A673 (cell line): ENCODE results near the gene MRPL28. TPM values are rescaled to one million over a fixed set of nuclear protein-coding genes. Genes with fewer than 3 reads are reported as not detected.
"Not testable (repeated sequence)": the region's sequence is repeated elsewhere in the genome, so short reads cannot be mapped to it uniquely, and the experiment has no call there.

Source experiments
- BruUV-seq: library from RNA; stranded (reverse); fragments of 400-500 nt; replicated peaks from 2 replicates; lab custom pipeline; 2021; lab: Mats Ljungman, UMichigan
- CTCF ChIA-PET: fragments of 300-600 bp; sonication (Branson Sonifier 250); formaldehyde crosslinking; loops from one replicate; lab custom pipeline; 2022; ENCODE audit warnings: antibody characterized with exemption; lab: Charles Lee
- POLR2A ChIA-PET: fragments of 300-600 bp; sonication (Branson Sonifier 250); formaldehyde crosslinking; loops from one replicate; lab custom pipeline; 2022; ENCODE audit warnings: antibody characterized with exemption; ENCODE audit not compliant: low non-redundant PET; lab: Charles Lee
- DNase-seq: peaks from one replicate; pipeline ENCODE4 v3.0.0-alpha.2; 2015; ENCODE audit warnings: low spot score
- H3K27ac ChIP-seq: fragments of 200-600 bp; sonication (generic); 2 replicates; pipeline ENCODE4 v1.5.1; 2016; ENCODE audit warnings: mixed run types, low read depth, mild to moderate bottlenecking, mixed read lengths, antibody characterized with exemption, low read length; ENCODE audit not compliant: poor library complexity, severe bottlenecking
- H3K27me3 ChIP-seq: fragments of 200-600 bp; sonication (generic); replicated peaks from 2 replicates; pipeline ENCODE4 v1.6.1; 2017; ENCODE audit warnings: mixed run types, low read depth, mild to moderate bottlenecking, mixed read lengths, antibody characterized with exemption, low read length; ENCODE audit not compliant: insufficient read depth, poor library complexity
- H3K36me3 ChIP-seq: fragments of 200-600 bp; sonication (generic); 2 replicates; pipeline ENCODE4 v1.6.1; 2016; ENCODE audit warnings: mixed run types, mild to moderate bottlenecking, mixed read lengths, antibody characterized with exemption, low read length; ENCODE audit not compliant: insufficient read depth, poor library complexity, severe bottlenecking
- H3K4me1 ChIP-seq: fragments of 200-600 bp; sonication (generic); 2 replicates; pipeline ENCODE4 v1.6.1; 2017; ENCODE audit warnings: mixed run types, mild to moderate bottlenecking, mixed read lengths, antibody characterized with exemption, low read length; ENCODE audit not compliant: insufficient read depth, poor library complexity, severe bottlenecking
- H3K4me3 ChIP-seq: fragments of 200-600 bp; sonication (generic); 2 replicates; pipeline ENCODE4 v1.5.1; 2016; ENCODE audit warnings: low read depth, mixed run types, mild to moderate bottlenecking, mixed read lengths, low read length; ENCODE audit not compliant: poor library complexity, severe bottlenecking
- H3K9me3 ChIP-seq: fragments of 200-600 bp; sonication (generic); 2 replicates; pipeline ENCODE4 v1.6.1; 2016; ENCODE audit warnings: mixed run types, low read depth, mild to moderate bottlenecking, mixed read lengths, antibody characterized with exemption, low read length; ENCODE audit not compliant: poor library complexity, severe bottlenecking
- EZH2 ChIP-seq: fragments of 200-600 bp; sonication (generic); IDR thresholded peaks from 2 replicates; pipeline ENCODE4 v1.6.1; 2017; ENCODE audit warnings: borderline replicate concordance, low read depth, mild to moderate bottlenecking, mixed read lengths, antibody characterized with exemption, low read length; ENCODE audit not compliant: poor library complexity, severe bottlenecking
- intact Hi-C: fragments of 100-400 bp; cut with micrococcal nuclease; formaldehyde crosslinking; loops from one replicate; pipeline ENCODE4 v1.10.0; 2022; ENCODE audit not compliant: unreplicated experiment
- total RNA-seq: library from RNA; stranded (reverse); gene quantifications from 2 replicates; pipeline ENCODE4 v1.2.3, GENCODE V29; 2021
- TF ChIP-seq, protein P1 (sequence below): fragments of 300-800, 200-600 bp; sonication (generic); conservative IDR thresholded peaks from 2 replicates; pipeline ENCODE4 v1.5.1; 2017; ENCODE audit warnings: low read depth, mild to moderate bottlenecking, antibody characterized with exemption, low read length, moderate library complexity, mixed read lengths

The MRPL28 gene
- total RNA-seq, 1 experiment from 2014 or later, result 150 TPM

DNA sequence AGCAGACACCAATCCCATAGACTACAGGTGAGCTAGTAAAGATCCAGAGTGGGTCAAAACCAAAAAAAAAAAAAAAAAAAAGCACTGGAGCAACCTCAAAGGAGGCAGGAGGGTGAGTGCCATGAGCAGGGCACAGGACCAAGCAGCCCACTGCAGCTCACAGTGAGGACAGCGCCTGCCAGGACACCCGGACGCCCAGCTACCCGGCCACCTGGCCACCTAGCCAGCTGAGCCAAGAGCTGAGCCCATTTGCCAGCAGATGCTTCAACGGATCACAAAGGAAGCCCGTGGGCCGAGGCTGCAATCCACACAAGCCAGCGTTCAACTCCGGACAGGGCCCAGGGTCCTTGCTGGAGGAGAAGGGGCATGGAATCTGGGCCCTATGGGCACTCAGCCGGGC, 32.9 kb downstream of the MRPL28 start:
- Histone ChIP-seq H3K27ac (no peak overlapping the region), H3K36me3 (no peaks in the 10 kb centered on the region), H3K27me3 (no peaks in the 10 kb centered on the region), H3K4me3 (no peak overlapping the region), H3K4me1 (no peaks in the 10 kb centered on the region), H3K9me3 (no peaks in the 10 kb centered on the region)
- DNase-seq, result no peak
- POLR2A ChIA-PET, result no interaction called here
- no TSS peak for BruUV-seq
- CTCF ChIA-PET, result no interaction called here
- intact Hi-C loops, result no loop called here
- TF ChIP-seq, protein P1, sequence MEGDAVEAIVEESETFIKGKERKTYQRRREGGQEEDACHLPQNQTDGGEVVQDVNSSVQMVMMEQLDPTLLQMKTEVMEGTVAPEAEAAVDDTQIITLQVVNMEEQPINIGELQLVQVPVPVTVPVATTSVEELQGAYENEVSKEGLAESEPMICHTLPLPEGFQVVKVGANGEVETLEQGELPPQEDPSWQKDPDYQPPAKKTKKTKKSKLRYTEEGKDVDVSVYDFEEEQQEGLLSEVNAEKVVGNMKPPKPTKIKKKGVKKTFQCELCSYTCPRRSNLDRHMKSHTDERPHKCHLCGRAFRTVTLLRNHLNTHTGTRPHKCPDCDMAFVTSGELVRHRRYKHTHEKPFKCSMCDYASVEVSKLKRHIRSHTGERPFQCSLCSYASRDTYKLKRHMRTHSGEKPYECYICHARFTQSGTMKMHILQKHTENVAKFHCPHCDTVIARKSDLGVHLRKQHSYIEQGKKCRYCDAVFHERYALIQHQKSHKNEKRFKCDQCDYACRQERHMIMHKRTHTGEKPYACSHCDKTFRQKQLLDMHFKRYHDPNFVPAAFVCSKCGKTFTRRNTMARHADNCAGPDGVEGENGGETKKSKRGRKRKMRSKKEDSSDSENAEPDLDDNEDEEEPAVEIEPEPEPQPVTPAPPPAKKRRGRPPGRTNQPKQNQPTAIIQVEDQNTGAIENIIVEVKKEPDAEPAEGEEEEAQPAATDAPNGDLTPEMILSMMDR, result no peak
- no peak for TF ChIP-seq EZH2

DNA sequence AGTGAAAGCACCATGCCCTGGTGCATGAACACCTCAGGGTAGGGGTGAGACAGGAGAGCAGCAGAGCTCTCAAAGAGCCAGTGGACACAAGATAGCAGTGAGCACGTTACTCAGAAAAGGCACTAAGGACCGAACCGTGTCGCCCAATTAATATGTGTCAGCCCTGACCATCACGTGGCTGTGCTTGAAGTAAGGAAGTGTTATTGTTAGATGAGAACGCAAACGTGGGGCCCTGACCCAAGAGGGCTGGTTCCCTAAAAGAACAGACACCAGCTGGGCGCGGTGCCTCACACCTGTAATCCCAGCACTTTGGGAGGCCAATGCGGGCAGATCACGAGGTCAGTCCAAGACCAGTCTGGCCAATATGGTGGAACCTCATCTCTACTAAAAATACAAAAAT, 34.1 kb downstream of the MRPL28 start:
- no peak overlapping the region for H3K27ac ChIP-seq
- BruUV-seq, result no TSS peak

DNA sequence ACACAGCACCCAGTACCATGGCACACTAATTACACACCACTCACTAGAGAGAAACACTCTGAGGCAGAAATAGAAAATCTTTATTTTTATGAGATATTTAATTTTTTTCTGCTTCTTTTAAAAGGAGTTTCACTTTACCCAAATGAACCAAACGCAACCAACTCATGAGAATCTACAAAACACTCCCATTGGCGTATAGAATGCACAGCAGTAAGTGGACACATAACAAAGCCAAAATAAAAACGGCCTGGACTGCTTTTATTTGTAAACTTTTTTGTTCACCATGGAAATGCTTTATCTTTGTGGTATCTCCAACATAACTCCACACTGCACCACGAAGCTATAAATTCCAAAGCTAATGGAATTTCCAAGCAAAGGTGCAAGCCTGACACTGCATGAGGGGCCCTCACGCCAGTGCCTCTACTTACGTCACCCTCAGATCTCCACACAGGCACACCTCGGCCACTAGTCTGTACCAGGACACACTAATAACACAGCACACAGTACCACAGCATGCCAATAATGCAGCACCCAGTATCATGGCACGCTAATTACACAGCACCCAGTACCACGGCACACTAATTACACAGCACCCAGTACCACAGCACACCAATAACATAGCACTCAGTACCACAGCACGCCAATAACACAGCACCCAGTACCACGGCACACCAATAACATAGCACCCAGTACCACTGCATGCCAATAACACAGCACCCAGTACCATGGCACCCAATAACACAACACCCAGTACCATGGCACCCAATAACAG, 35.3 kb downstream of the MRPL28 start:
- BruUV-seq, H3K27ac ChIP-seq, H3K4me3 ChIP-seq, H3K4me1 ChIP-seq, DNase-seq, H3K9me3 ChIP-seq, intact Hi-C loops, H3K27me3 ChIP-seq, POLR2A ChIA-PET, H3K36me3 ChIP-seq: not testable (repeated sequence)
- CTCF ChIA-PET, result interaction anchor here (0.5 kb wide), 1 partner anchor 228 kb away, joined by 5 read pairs; no protein-coding TSS in a partner anchor

More for the DNA sequence above, 34.1 kb downstream of the MRPL28 start:
- Histone ChIP-seq H3K27me3 (no peaks in the 10 kb centered on the region), H3K4me1 (no peaks in the 10 kb centered on the region), H3K4me3 (no peak overlapping the region), H3K9me3 (no peaks in the 10 kb centered on the region), H3K36me3 (no peaks in the 10 kb centered on the region)
- POLR2A ChIA-PET, result no interaction called here
- no peak for TF ChIP-seq EZH2
- TF ChIP-seq, protein P1, result no peak
- CTCF ChIA-PET, result interaction anchor here (0.7 kb wide), 1 partner anchor 113 kb away, joined by 4 read pairs; no protein-coding TSS in a partner anchor
- no peak for DNase-seq
- intact Hi-C loops, result no loop called here

DNA sequence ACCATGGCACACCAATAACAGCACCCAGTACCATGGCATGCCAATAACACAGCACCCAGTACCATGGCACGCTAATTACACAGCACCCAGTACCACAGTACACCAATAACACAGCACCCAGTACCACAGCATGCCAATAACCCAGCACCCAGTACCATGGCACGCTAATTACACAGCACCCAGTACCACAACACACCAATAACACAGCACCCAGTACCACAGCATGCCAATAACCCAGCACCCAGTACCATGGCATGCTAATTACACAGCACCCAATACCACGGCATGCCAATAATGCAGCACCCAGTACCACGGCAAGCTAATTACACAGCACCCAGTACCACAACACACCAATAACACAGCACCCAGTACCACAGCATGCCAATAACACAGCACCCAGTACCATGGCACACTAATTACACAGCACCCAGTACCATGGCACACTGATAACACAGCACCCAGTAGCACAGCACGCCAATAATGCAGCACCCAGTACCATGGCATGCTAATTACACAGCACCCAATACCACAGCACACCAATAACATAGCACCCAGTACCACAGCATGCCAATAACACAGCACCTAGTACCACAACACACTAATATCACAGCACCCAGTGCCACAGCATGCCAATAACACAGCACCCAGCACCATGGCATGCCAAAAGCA, 36.0 kb downstream of the MRPL28 start:
- H3K27me3 ChIP-seq, POLR2A ChIA-PET, H3K4me3 ChIP-seq, H3K36me3 ChIP-seq, H3K27ac ChIP-seq, H3K4me1 ChIP-seq, intact Hi-C loops, BruUV-seq, CTCF ChIA-PET, DNase-seq, H3K9me3 ChIP-seq: not testable (repeated sequence)
